CD4-positive, alpha-beta memory T cell (primary cell): ENCODE data around the gene KRI1. TPM values are rescaled to one million over a fixed set of nuclear protein-coding genes. Genes with fewer than 3 reads are reported as not detected.

Source experiments
- CTCF ChIA-PET: fragments of 350-600 bp; sonication (Branson Sonifier 250); formaldehyde crosslinking; loops from one replicate; lab custom pipeline; 2021; ENCODE audit warnings: inconsistent platforms; ENCODE audit not compliant: partially characterized antibody; lab: Charles Lee
- POLR2A ChIA-PET: fragments of 350-600 bp; sonication (Branson Sonifier 250); formaldehyde crosslinking; loops from one replicate; lab custom pipeline; 2021; ENCODE audit not compliant: partially characterized antibody; lab: Charles Lee
- DNase-seq, 5 donors: peaks; one replicate each; pipeline versions ENCODE4 v3.0.0 to v3.0.0-alpha.2; 2020 to 2022; ENCODE audit warnings: mixed read lengths in 1 of 5
- H3K27ac ChIP-seq: one replicate; pipeline ENCODE4 v1.7.0; 2013; ENCODE audit warnings: low read depth, low read length
- H3K27me3 ChIP-seq: 2 replicates; pipeline ENCODE4 v1.7.0; 2013; ENCODE audit warnings: mild to moderate bottlenecking, low read length, moderate library complexity; ENCODE audit not compliant: insufficient read depth
- H3K36me3 ChIP-seq: 2 replicates; pipeline ENCODE4 v1.7.0; 2013; ENCODE audit warnings: mild to moderate bottlenecking, low read length, moderate library complexity; ENCODE audit not compliant: insufficient read depth
- H3K4me1 ChIP-seq: 2 replicates; pipeline ENCODE4 v1.7.0; 2013; ENCODE audit warnings: mild to moderate bottlenecking, low read length, moderate library complexity; ENCODE audit not compliant: insufficient read depth
- H3K4me3 ChIP-seq, 2 donors: one replicate each; pipeline ENCODE4 v1.7.0; 2013; ENCODE audit warnings: low read length in 2 of 2, mild to moderate bottlenecking in 1 of 2
- H3K9me3 ChIP-seq, 2 donors: one replicate each; pipeline ENCODE4 v1.7.0; 2013; ENCODE audit warnings: low read length in 2 of 2, control low read depth in 1 of 2; ENCODE audit not compliant: control insufficient read depth in 1 of 2
- H3K27ac Mint-ChIP-seq, 7 donors: one replicate each; pipeline ENCODE4 v1.8.0; 2020 to 2021; ENCODE audit warnings: mixed read lengths in 7 of 7, mild to moderate bottlenecking in 6 of 7, inconsistent platforms in 3 of 7, moderate library complexity in 3 of 7
- H3K27me3 Mint-ChIP-seq, 2 donors: one replicate each; pipeline ENCODE4 v1.8.0; 2020 to 2021; ENCODE audit warnings: mixed read lengths in 2 of 2
- H3K36me3 Mint-ChIP-seq, 2 donors: one replicate each; pipeline ENCODE4 v1.8.0; 2020 to 2021; ENCODE audit warnings: mixed read lengths in 2 of 2, inconsistent platforms in 1 of 2, mild to moderate bottlenecking in 1 of 2
- H3K4me1 Mint-ChIP-seq, 4 donors: one replicate each; pipeline ENCODE4 v1.8.0; 2020 to 2021; ENCODE audit warnings: mixed read lengths in 4 of 4, mild to moderate bottlenecking in 1 of 4
- H3K4me3 Mint-ChIP-seq, 8 donors: one replicate each; pipeline ENCODE4 v1.8.0; 2020 to 2021; ENCODE audit warnings: mixed read lengths in 8 of 8, mild to moderate bottlenecking in 7 of 8, moderate library complexity in 6 of 8, inconsistent platforms in 3 of 8
- H3K9me3 Mint-ChIP-seq, 8 donors: one replicate each; pipeline ENCODE4 v1.8.0; 2020 to 2021; ENCODE audit warnings: mixed read lengths in 8 of 8, mild to moderate bottlenecking in 5 of 8, inconsistent platforms in 3 of 8, moderate library complexity in 1 of 8
- intact Hi-C: fragments of 100-400 bp; cut with micrococcal nuclease; formaldehyde crosslinking; loops from one replicate; pipeline ENCODE4 v1.15.1; 2023
- polyA plus RNA-seq, 2 donors: library from polyadenylated mRNA; unstranded; fragments of 300-500 nt; fragmentation: Illumina TruSeq; gene quantifications; one replicate each; pipeline ENCODE4 v1.2.3, GENCODE V29; 2021
- total RNA-seq, 2 experiments: library from RNA; stranded (reverse); gene quantifications; one replicate each; pipeline ENCODE4 v1.2.3, GENCODE V29; 2021

Gene KRI1
- total and polyA plus RNA-seq, 4 experiments from 2014 or later = 3.2 to 73.0 (median 54.5) TPM

DNA sequence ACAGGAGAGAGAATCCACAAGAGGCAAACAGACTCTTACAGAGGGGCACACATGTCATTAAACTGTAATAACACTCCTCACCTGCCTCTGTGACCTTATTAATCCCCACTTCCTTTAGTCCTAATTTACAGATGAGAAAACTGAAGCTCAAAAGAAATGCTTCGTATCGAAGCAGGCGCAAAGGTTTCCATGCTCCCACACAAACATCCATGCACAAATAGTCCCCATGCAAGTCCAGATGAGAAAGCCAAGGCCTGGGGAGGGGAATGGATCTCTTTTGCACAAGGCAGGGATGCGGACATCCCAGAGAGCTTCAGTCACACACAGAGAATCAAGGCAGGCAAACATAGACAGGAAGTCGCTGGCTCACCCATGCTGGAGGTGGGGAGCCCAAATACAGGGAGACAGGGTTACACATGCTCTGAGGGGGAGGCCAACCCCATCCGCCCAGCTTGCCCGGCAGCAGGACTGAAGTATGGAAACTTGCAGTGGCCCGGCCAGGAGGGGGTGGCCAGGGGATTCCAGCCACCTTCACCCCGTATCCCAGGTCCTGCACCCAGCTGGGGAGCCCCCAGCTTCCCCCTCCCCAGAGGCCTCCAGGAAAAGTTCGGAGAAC lies 49.0 kb downstream of the KRI1 start:
- H3K4me3 Mint-ChIP-seq = peak overlapping the region in 7 of 8 donors; percentile 50 to 83 (median 74)
- peaks cover 41 to 42% of the 10 kb centered on the region in 2 donors for H3K27me3 Mint-ChIP-seq
- no peak for DNase-seq
- peak overlapping the region in 5 of 7 donors; percentile 25 to 81 (median 42) for H3K27ac Mint-ChIP-seq
- ChIA-PET CTCF (interaction anchor here (0.6 to 1.1 kb wide), 3 partner anchors 9 to 55 kb away, joined by 3 read pairs; no protein-coding TSS in a partner anchor), POLR2A (interaction anchor here (0.7 to 1.6 kb wide), 5 partner anchors 37 to 111 kb away, joined by 3 to 4 read pairs (median 4); partner anchors contain the start of gene KRI1)
- Histone ChIP-seq H3K27me3 (peaks cover 38% of the 10 kb centered on the region), H3K36me3 (no peaks in the 10 kb centered on the region), H3K4me3 (peak overlapping the region in 1 of 2 donors; percentile 19), H3K27ac (peak overlapping the region; percentile 21), H3K4me1 (peaks cover 40% of the 10 kb centered on the region), H3K9me3 (no peaks in the 10 kb centered on the region)
- H3K4me1 Mint-ChIP-seq = peaks cover 18 to 51% (median 32%) of the 10 kb centered on the region in 4 donors
- H3K9me3 Mint-ChIP-seq = no peaks in the 10 kb centered on the region
- intact Hi-C loops = no loop called here
- H3K36me3 Mint-ChIP-seq = peaks cover 0 to 2% of the 10 kb centered on the region in 2 donors

DNA sequence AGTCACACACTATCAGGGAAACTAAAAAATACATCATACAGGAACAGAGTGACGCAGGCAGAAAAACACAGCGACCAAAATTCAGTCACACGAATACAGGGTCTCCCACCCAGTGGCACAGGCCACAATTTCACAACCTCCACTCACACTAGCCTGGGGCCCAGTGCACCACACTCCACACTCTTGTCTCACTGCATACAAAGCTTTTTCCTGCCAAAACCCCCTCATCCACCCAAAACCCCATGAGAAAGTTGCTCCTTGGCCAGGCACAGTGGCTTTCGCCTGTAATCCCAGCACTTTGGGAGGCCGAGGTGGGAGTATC lies 49.8 kb downstream of the KRI1 start:
- peaks cover 40% of the 10 kb centered on the region for H3K4me1 ChIP-seq
- POLR2A ChIA-PET = interaction anchor here (0.8 kb wide), 1 partner anchor 110 kb away, joined by 4 read pairs; no protein-coding TSS in a partner anchor
- H3K4me1 Mint-ChIP-seq = peaks cover 18 to 51% (median 32%) of the 10 kb centered on the region in 4 donors
- no peaks in the 10 kb centered on the region for H3K9me3 Mint-ChIP-seq
- intact Hi-C loops = no loop called here
- peak overlapping the region; percentile 21 for H3K27ac ChIP-seq
- peaks cover 38% of the 10 kb centered on the region for H3K27me3 ChIP-seq
- H3K27ac Mint-ChIP-seq = peak overlapping the region in 5 of 7 donors; percentile 1 to 48 (median 18)
- no peak overlapping the region for H3K4me3 ChIP-seq
- no peaks in the 10 kb centered on the region for H3K9me3 ChIP-seq
- peaks cover 41 to 42% of the 10 kb centered on the region in 2 donors for H3K27me3 Mint-ChIP-seq
- H3K4me3 Mint-ChIP-seq = peak overlapping the region in 7 of 8 donors; percentile 41 to 74 (median 56)
- peaks cover 0 to 2% of the 10 kb centered on the region in 2 donors for H3K36me3 Mint-ChIP-seq
- CTCF ChIA-PET = interaction anchor here (1.0 to 1.1 kb wide), 2 partner anchors 9 to 10 kb away, joined by 3 to 5 read pairs; no protein-coding TSS in a partner anchor
- H3K36me3 ChIP-seq = no peaks in the 10 kb centered on the region
- peak in 1 of 5 donors; percentile 26 for DNase-seq

DNA sequence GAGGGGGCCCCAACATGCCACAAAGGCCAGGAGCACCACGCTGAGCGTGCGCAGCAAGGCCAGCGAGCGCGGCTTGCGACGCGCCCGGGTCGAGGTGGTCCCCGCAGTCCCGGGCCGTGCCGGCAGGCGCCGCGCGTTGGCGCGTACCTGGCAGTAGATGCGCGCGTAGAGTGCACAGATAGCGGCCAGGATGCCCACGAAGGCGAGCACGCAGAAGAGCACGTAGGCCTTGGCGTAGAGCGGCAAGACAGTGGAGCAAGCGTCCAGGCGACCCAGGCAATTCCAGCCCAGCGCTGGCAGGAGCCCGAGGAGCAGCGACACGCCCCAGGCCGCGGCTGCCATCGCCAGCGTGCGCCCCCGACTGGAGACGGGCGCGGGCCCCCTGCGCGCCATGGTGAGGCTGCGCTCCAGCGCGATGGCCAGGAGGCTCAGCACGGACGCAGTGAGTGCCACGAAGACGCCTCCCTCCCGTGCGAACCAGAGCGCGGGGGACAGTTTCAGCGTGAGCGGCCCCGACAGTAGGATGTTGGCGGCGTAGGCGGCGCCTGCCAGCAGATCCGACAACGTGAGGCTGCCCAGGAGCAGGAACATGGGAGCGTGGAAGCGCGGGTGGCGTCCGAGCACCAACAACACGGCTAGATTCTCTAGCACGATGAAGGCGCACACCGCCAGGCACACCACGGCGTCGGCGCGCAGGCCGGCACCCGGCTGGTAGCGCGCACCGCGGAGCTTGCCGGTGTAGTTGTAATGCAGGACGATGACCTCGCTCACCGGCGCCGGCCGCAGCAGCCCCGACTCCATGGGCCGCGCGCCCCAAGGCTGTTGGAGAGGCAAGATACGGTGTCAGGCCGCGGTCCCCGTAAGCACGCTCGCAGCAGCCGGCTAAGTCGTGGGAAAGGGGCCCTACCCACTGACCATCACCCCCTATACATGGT lies 51.3 kb downstream of the KRI1 start:
- Histone ChIP-seq H3K27me3 (peaks cover 38% of the 10 kb centered on the region), H3K27ac (no peak overlapping the region), H3K36me3 (no peaks in the 10 kb centered on the region), H3K9me3 (no peaks in the 10 kb centered on the region), H3K4me3 (no peak overlapping the region), H3K4me1 (peaks cover 52% of the 10 kb centered on the region)
- Mint-ChIP-seq H3K4me3 (peak overlapping the region in 5 of 8 donors; percentile 39 to 66 (median 50)), H3K27me3 (peaks cover 39 to 41% of the 10 kb centered on the region in 2 donors), H3K9me3 (no peaks in the 10 kb centered on the region), H3K4me1 (peaks cover 19 to 57% (median 31%) of the 10 kb centered on the region in 4 donors), H3K27ac (peak overlapping the region in 2 of 7 donors; percentile 4 to 64), H3K36me3 (peaks cover 0 to 2% of the 10 kb centered on the region in 2 donors)
- intact Hi-C loops = no loop called here
- peak in 3 of 5 donors; percentile 36 to 43 (median 41) for DNase-seq
- POLR2A ChIA-PET = no interaction called here
- CTCF ChIA-PET = no interaction called here

DNA sequence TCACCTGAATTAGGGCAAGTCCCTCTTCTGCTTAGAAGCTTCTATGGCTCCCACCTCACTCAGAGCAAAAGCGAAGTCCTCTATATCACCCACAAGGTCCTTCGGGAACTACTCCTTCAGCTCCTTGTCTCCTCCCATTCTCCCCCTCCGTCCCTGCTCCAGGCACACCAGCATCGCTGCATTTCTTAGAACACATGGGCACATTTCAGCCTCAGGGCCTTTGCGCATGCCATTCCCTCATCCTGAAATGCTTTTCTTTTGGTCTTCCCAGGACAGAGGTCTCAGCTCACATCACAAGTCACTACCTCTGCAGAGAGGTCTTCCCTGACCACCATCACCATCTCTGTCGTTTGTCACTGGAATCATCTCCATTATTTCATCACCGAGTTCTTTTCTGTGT lies 52.6 kb downstream of the KRI1 start:
- Histone ChIP-seq H3K4me3 (no peak overlapping the region), H3K4me1 (peaks cover 46% of the 10 kb centered on the region), H3K36me3 (no peaks in the 10 kb centered on the region), H3K27ac (no peak overlapping the region), H3K9me3 (no peaks in the 10 kb centered on the region), H3K27me3 (peaks cover 33% of the 10 kb centered on the region)
- Mint-ChIP-seq H3K9me3 (no peaks in the 10 kb centered on the region), H3K27me3 (peaks cover 30% of the 10 kb centered on the region in 2 donors), H3K4me3 (peak overlapping the region in 4 of 8 donors; percentile 9 to 57 (median 36)), H3K27ac (peak overlapping the region in 3 of 7 donors; percentile 32 to 64 (median 62)), H3K4me1 (peaks cover 17 to 55% (median 29%) of the 10 kb centered on the region in 4 donors), H3K36me3 (peaks cover 0 to 2% of the 10 kb centered on the region in 2 donors)
- CTCF ChIA-PET = interaction anchor here (1.1 kb wide), 1 partner anchor 30 kb away, joined by 4 read pairs; no protein-coding TSS in a partner anchor
- POLR2A ChIA-PET = no interaction called here
- no peak for DNase-seq
- intact Hi-C loops = no loop called here

DNA sequence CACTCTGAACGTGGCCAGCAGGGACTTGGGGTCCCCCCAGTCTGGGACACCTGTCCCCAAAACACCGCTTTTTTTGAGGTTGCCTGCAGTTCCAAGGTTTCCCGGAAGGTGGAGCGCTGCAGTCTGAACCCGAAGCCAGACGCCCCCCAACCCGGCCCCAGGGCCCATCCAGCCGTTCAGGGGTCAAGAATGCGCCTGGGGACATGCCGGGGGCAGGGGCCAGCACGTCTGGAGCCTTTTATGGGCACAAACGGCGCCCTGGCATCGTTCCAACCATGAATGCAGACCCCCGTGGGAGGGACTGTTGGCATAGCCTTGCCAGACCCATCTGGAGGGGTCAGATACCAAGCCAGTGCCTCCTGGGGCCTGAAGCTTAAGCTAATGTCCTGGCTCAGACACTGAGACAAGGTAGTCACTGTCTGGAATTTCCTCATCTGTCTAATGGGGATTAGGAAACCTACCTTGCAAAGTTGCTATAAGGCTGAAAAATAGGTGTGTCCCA lies 55.5 kb downstream of the KRI1 start:
- Mint-ChIP-seq H3K9me3 (no peaks in the 10 kb centered on the region), H3K4me3 (no peak overlapping the region)
- intact Hi-C loops = no loop called here

DNA sequence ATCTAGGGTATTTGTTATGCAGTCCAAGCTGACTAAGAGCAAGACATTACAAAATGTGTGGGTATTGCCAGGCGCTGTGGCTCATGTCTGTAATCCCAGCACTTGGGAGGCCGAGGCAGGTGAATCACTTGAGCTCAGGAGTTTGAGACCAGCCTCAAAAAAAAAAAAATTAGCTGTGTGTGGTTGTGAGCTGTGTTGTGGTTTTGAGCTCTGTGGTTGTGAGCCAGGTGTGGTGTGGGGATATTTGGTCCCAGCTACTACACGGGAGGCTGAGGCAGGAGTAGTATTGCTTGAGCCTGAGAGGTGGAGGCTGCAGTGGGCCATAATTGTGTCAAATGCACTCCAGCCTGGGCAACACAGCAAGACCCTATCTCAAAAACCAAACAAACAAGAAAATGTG lies 57.1 kb downstream of the KRI1 start:
- no peaks in the 10 kb centered on the region for H3K9me3 Mint-ChIP-seq
- H3K27me3 ChIP-seq = peaks cover 8% of the 10 kb centered on the region
- POLR2A ChIA-PET = interaction anchor here (1.3 kb wide), 1 partner anchor 60 kb away, joined by 3 read pairs; no protein-coding TSS in a partner anchor
- peak overlapping the region in 2 of 7 donors; percentile 55 to 61 for H3K27ac Mint-ChIP-seq
- peaks cover 0 to 2% of the 10 kb centered on the region in 2 donors for H3K36me3 Mint-ChIP-seq
- H3K4me1 ChIP-seq = peaks cover 24% of the 10 kb centered on the region
- DNase-seq = no peak
- CTCF ChIA-PET = interaction anchor here (0.6 to 3.2 kb wide), 18 partner anchors 8 to 695 kb away, joined by 3 to 15 read pairs (median 4); partner anchors contain the start of gene QTRT1
- intact Hi-C loops = loop anchor here (10.0 kb wide), 1 partner anchor 196 kb away; the partner anchor contains the start of gene QTRT1
- H3K27me3 Mint-ChIP-seq = peaks cover 8% of the 10 kb centered on the region in 2 donors
- peak overlapping the region in 2 of 8 donors; percentile 11 to 12 for H3K4me3 Mint-ChIP-seq
- H3K9me3 ChIP-seq = no peaks in the 10 kb centered on the region
- H3K36me3 ChIP-seq = no peaks in the 10 kb centered on the region
- H3K4me1 Mint-ChIP-seq = peaks cover 15 to 35% (median 22%) of the 10 kb centered on the region in 4 donors
- no peak overlapping the region for H3K27ac ChIP-seq
- no peak overlapping the region for H3K4me3 ChIP-seq

More for the DNA sequence above, 55.5 kb downstream of the KRI1 start:
- H3K4me1 Mint-ChIP-seq = peaks cover 16 to 40% (median 21%) of the 10 kb centered on the region in 4 donors
- peaks cover 0 to 2% of the 10 kb centered on the region in 2 donors for H3K36me3 Mint-ChIP-seq
- DNase-seq = peak in 4 of 5 donors; percentile 39 to 59 (median 50)
- Histone ChIP-seq H3K36me3 (no peaks in the 10 kb centered on the region), H3K27ac (no peak overlapping the region), H3K27me3 (peaks cover 20% of the 10 kb centered on the region), H3K4me1 (peaks cover 34% of the 10 kb centered on the region), H3K9me3 (no peaks in the 10 kb centered on the region), H3K4me3 (no peak overlapping the region)
- H3K27me3 Mint-ChIP-seq = peaks cover 14 to 16% of the 10 kb centered on the region in 2 donors
- no peak overlapping the region for H3K27ac Mint-ChIP-seq
- CTCF ChIA-PET = interaction anchor here (0.8 to 2.2 kb wide), 15 partner anchors 10 to 192 kb away, joined by 3 to 7 read pairs (median 4); partner anchors contain the start of gene QTRT1
- POLR2A ChIA-PET = no interaction called here
